Measurements from ENCODE around the gene RSL24D1.

Gene RSL24D1

DNA sequence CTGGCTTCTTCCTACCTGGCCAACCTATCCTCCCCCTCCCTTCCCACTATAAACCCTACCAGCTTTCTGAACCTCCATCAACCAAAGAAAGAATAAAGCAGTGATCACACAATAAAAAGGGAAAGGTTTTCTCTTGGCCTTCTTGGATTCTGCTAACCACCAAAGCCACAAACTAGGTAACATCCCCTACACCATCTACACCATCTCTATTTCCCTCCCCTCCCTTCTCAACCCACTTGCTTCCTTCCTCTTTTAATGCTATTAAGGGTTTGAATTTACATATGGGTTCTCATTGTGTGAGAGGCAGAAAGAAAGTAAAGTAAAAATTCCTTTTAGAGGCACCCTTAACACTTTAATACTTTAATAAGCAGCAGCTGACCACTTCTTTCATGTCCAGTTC lies 25.8 kb upstream of the RSL24D1 start:
- no peak for DNase-seq (ENCODE audit: extremely low spot score)
- POLR2A ChIA-PET, result no interaction called here
- TF ChIP-seq L3MBTL2 (conservative IDR thresholded peaks at IDR 0.05) (no peak), ARNT (IDR thresholded peaks at IDR 0.05) (no peak), TARDBP (IDR thresholded peaks at IDR 0.05) (no peak), PKNOX1 (IDR thresholded peaks at IDR 0.05) (no peak), SUZ12 (IDR thresholded peaks at IDR 0.05) (no peak), ELF4 (IDR thresholded peaks at IDR 0.05) (no peak), LEF1 (IDR thresholded peaks at IDR 0.05; ENCODE audit: borderline replicate concordance) (no peak), FOXA1 (IDR thresholded peaks at IDR 0.05) (no peak), HDGF (IDR thresholded peaks at IDR 0.05; ENCODE audit: borderline replicate concordance) (no peak), CTBP1 (IDR thresholded peaks at IDR 0.05; ENCODE audit: borderline replicate concordance) (no peak), FOXM1 (IDR thresholded peaks at IDR 0.05; ENCODE audit: borderline replicate concordance) (no peak), FOXK2 (IDR thresholded peaks at IDR 0.05) (no peak), ZNF384 (IDR thresholded peaks at IDR 0.05) (no peak), SP1 (IDR thresholded peaks at IDR 0.05) (no peak), NFRKB (IDR thresholded peaks at IDR 0.05) (no peak), BHLHE40 (IDR thresholded peaks at IDR 0.05; ENCODE audit: borderline replicate concordance) (no peak)
- CTCF ChIA-PET, result no interaction called here

- TF ChIP-seq SP1 (IDR thresholded peaks at IDR 0.05) (no peak), ARNT (IDR thresholded peaks at IDR 0.05) (no peak), HDGF (IDR thresholded peaks at IDR 0.05; ENCODE audit: borderline replicate concordance) (no peak), ZNF384 (IDR thresholded peaks at IDR 0.05) (no peak), NFRKB (IDR thresholded peaks at IDR 0.05) (no peak), PKNOX1 (IDR thresholded peaks at IDR 0.05) (no peak), TARDBP (IDR thresholded peaks at IDR 0.05) (no peak), FOXA1 (IDR thresholded peaks at IDR 0.05) (no peak)
- no peak for DNase-seq (ENCODE audit: extremely low spot score)
- ChIA-PET CTCF (interaction anchor here (0.7 kb wide), 1 partner anchor 218 kb away, joined by 3 read pairs; no protein-coding TSS in a partner anchor), POLR2A (no interaction called here)
Measured at GRCh38 chr15:55221090-55222011, 24.6 kb upstream of the RSL24D1 start.

DNA sequence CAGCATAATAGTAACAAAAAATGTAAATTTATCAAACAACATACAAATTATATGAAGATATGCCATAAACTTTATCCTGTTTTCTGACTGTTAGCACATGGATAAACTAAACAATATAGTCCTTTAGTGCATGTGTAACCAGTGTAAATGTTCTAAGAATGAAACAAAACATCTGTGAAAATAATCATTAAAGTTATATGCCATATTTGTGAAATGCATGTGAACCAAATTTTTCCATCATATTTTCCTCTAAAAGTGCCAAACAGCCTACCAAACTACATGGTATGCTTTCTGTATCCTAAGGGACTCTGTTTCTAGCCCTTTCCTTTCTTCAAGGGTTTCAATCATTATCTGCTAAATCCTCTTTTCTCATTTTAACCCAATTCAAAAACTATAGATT lies 23.9 kb upstream of the RSL24D1 start:
- ChIA-PET CTCF (no interaction called here), POLR2A (no interaction called here)
- TF ChIP-seq FOXA1 (IDR thresholded peaks at IDR 0.05) (no peak), L3MBTL2 (conservative IDR thresholded peaks at IDR 0.05) (no peak), SUZ12 (IDR thresholded peaks at IDR 0.05) (no peak), CTBP1 (IDR thresholded peaks at IDR 0.05; ENCODE audit: borderline replicate concordance) (no peak), SP1 (IDR thresholded peaks at IDR 0.05) (no peak), LEF1 (IDR thresholded peaks at IDR 0.05; ENCODE audit: borderline replicate concordance) (no peak), ZNF384 (IDR thresholded peaks at IDR 0.05) (no peak), TARDBP (IDR thresholded peaks at IDR 0.05) (no peak), BHLHE40 (IDR thresholded peaks at IDR 0.05; ENCODE audit: borderline replicate concordance) (no peak), ARNT (IDR thresholded peaks at IDR 0.05) (no peak), PKNOX1 (IDR thresholded peaks at IDR 0.05) (no peak), FOXM1 (IDR thresholded peaks at IDR 0.05; ENCODE audit: borderline replicate concordance) (no peak), NFRKB (IDR thresholded peaks at IDR 0.05) (no peak)
- no peak for DNase-seq (ENCODE audit: extremely low spot score)

GRCh38 chr15:55218056-55218455 lies 21.3 kb upstream of the RSL24D1 start:
- ChIA-PET POLR2A (interaction anchor here (1.1 kb wide), 1 partner anchor 221 kb away, joined by 3 read pairs; no protein-coding TSS in a partner anchor), CTCF (interaction anchor here (0.7 to 1.5 kb wide), 3 partner anchors 38 to 221 kb away, joined by 4 to 7 read pairs (median 4); no protein-coding TSS in a partner anchor)
- no peak for DNase-seq (ENCODE audit: extremely low spot score)
- no peak for TF ChIP-seq SUZ12 (IDR thresholded peaks at IDR 0.05)
- TF ChIP-seq ELF4 (IDR thresholded peaks at IDR 0.05), result no peak
- no peak for TF ChIP-seq LEF1 (IDR thresholded peaks at IDR 0.05; ENCODE audit: borderline replicate concordance)
- no peak for TF ChIP-seq ARNT (IDR thresholded peaks at IDR 0.05)
- TF ChIP-seq CTBP1 (IDR thresholded peaks at IDR 0.05; ENCODE audit: borderline replicate concordance), result no peak
- no peak for TF ChIP-seq ZNF384 (IDR thresholded peaks at IDR 0.05)
- no peak for TF ChIP-seq L3MBTL2 (conservative IDR thresholded peaks at IDR 0.05)
- no peak for TF ChIP-seq NFRKB (IDR thresholded peaks at IDR 0.05)
- TF ChIP-seq TARDBP (IDR thresholded peaks at IDR 0.05), result no peak
- no peak for TF ChIP-seq FOXK2 (IDR thresholded peaks at IDR 0.05)
- TF ChIP-seq FOXA1 (IDR thresholded peaks at IDR 0.05), result no peak
- no peak for TF ChIP-seq PKNOX1 (IDR thresholded peaks at IDR 0.05)
- TF ChIP-seq SP1 (IDR thresholded peaks at IDR 0.05), result no peak
- no peak for TF ChIP-seq FOXM1 (IDR thresholded peaks at IDR 0.05; ENCODE audit: borderline replicate concordance)
- no peak for TF ChIP-seq BHLHE40 (IDR thresholded peaks at IDR 0.05; ENCODE audit: borderline replicate concordance)
- no peak for TF ChIP-seq HDGF (IDR thresholded peaks at IDR 0.05; ENCODE audit: borderline replicate concordance)

DNA sequence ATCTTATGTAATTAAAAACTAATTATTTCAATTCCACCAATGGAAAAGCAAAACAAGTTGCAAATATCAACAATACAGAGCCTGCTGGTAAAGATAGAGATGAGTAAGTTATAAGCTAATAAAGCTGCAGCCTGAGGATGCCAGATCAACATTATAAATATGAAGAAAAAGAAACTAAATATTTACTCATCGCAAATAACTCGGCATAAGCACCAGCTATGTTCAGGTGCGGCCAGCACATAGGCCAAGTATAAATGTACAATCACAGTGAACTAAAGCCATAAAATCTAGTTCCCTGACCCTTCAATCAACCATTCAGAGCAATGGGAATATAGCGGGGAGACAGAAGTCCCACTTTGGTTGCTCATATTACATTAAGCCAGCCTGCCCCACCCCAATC lies 7.7 kb upstream of the RSL24D1 start:
- CTCF ChIA-PET, result no interaction called here
- POLR2A ChIA-PET, result no interaction called here
- TF ChIP-seq ZNF384 (IDR thresholded peaks at IDR 0.05), result no peak
- TF ChIP-seq FOXM1 (IDR thresholded peaks at IDR 0.05; ENCODE audit: borderline replicate concordance), result no peak
- no peak for TF ChIP-seq SP1 (IDR thresholded peaks at IDR 0.05)
- no peak for TF ChIP-seq LEF1 (IDR thresholded peaks at IDR 0.05; ENCODE audit: borderline replicate concordance)
- DNase-seq (ENCODE audit: extremely low spot score), result no peak

Measured in HEK293T (cell line).